Activated T-cell treated with anti-CD3 and anti-CD28 coated beads, Interleukin-2, amount 50 U/mL, for 4 hours (primary cell): ENCODE measurements around the gene ST6GAL1. TPM values are rescaled to one million over a fixed set of nuclear protein-coding genes. Genes with fewer than 3 reads are reported as not detected.

Experiments
- ATAC-seq, 2 donors: fragments of 200-7000 bp; cut with Tn5 transposase; one replicate each; pipeline ENCODE4 v1.10.0; 2021
- DNase-seq: peaks from one replicate; pipeline ENCODE4 v3.0.0-alpha.2; 2020
- H3K27me3 Mint-ChIP-seq: one replicate; pipeline ENCODE4 v1.8.0; 2021; ENCODE audit warnings: low read depth, mixed read lengths
- H3K36me3 Mint-ChIP-seq: one replicate; pipeline ENCODE4 v1.8.0; 2022; ENCODE audit warnings: mixed read lengths; ENCODE audit not compliant: insufficient read depth
- H3K4me1 Mint-ChIP-seq: one replicate; pipeline ENCODE4 v1.8.0; 2021; ENCODE audit warnings: low read depth, mixed read lengths
- H3K4me3 Mint-ChIP-seq: one replicate; pipeline ENCODE4 v1.8.0; 2021; ENCODE audit warnings: mild to moderate bottlenecking, moderate library complexity, mixed read lengths
- H3K9me3 Mint-ChIP-seq: one replicate; pipeline ENCODE4 v1.8.0; 2021; ENCODE audit warnings: mixed read lengths
- total RNA-seq, 3 donors: library from RNA; stranded (reverse); gene quantifications; one replicate each; pipeline ENCODE4 v1.2.1, GENCODE V29; 2021

The ST6GAL1 gene
- total RNA-seq, 3 donors from 2014 or later: 105 to 116 (median 112) TPM

- no peak for ATAC-seq
- Mint-ChIP-seq H3K27me3 (no peaks in the 10 kb centered on the region), H3K9me3 (peaks cover 27% of the 10 kb centered on the region), H3K4me1 (peaks cover 16% of the 10 kb centered on the region), H3K36me3 (peaks cover 4% of the 10 kb centered on the region), H3K4me3 (no peak overlapping the region)
- no peak for DNase-seq
Observed at GRCh38 chr3:187093320-187093719, 163.0 kb downstream of the ST6GAL1 start.

- H3K36me3 Mint-ChIP-seq: no peaks in the 10 kb centered on the region
- no peak overlapping the region for H3K4me3 Mint-ChIP-seq
- peaks cover 13% of the 10 kb centered on the region for H3K9me3 Mint-ChIP-seq
- peaks cover 41% of the 10 kb centered on the region for H3K4me1 Mint-ChIP-seq
- no peak for ATAC-seq
- DNase-seq: no peak
- H3K27me3 Mint-ChIP-seq: no peaks in the 10 kb centered on the region
Observed at GRCh38 chr3:187098923-187099512, 168.7 kb downstream of the ST6GAL1 start.

- Mint-ChIP-seq H3K9me3 (peaks cover 6% of the 10 kb centered on the region), H3K27me3 (no peaks in the 10 kb centered on the region), H3K4me3 (peak overlapping the region; percentile 59), H3K36me3 (no peaks in the 10 kb centered on the region), H3K4me1 (peaks cover 39% of the 10 kb centered on the region)
- DNase-seq (peak; percentile 55), ATAC-seq (peak; percentile 62 to 69)
Observed at GRCh38 chr3:187101184-187102072, 171.1 kb downstream of the ST6GAL1 start.

GRCh38 chr3:187102073-187102634, 171.8 kb downstream of the ST6GAL1 start:
- Mint-ChIP-seq H3K4me1 (peaks cover 32% of the 10 kb centered on the region), H3K4me3 (peak overlapping the region; percentile 59), H3K27me3 (no peaks in the 10 kb centered on the region), H3K9me3 (peaks cover 4% of the 10 kb centered on the region), H3K36me3 (no peaks in the 10 kb centered on the region)
- ATAC-seq (no peak), DNase-seq (no peak)

GRCh38 chr3:187103251-187103650, 172.9 kb downstream of the ST6GAL1 start:
- no peaks in the 10 kb centered on the region for H3K27me3 Mint-ChIP-seq
- H3K4me3 Mint-ChIP-seq: no peak overlapping the region

GRCh38 chr3:187104342-187104741, 174.0 kb downstream of the ST6GAL1 start:
- DNase-seq (no peak), ATAC-seq (no peak)
- no peaks in the 10 kb centered on the region for H3K27me3 Mint-ChIP-seq
- H3K36me3 Mint-ChIP-seq: no peaks in the 10 kb centered on the region
- no peak overlapping the region for H3K4me3 Mint-ChIP-seq
- H3K4me1 Mint-ChIP-seq: peaks cover 18% of the 10 kb centered on the region
- H3K9me3 Mint-ChIP-seq: no peaks in the 10 kb centered on the region

More at GRCh38 chr3:187103251-187103650, 172.9 kb downstream of the ST6GAL1 start:
- DNase-seq (no peak), ATAC-seq (no peak)
- Mint-ChIP-seq H3K4me1 (peaks cover 27% of the 10 kb centered on the region), H3K9me3 (no peaks in the 10 kb centered on the region), H3K36me3 (no peaks in the 10 kb centered on the region)

GRCh38 chr3:187104933-187105332, 174.6 kb downstream of the ST6GAL1 start:
- no peaks in the 10 kb centered on the region for H3K36me3 Mint-ChIP-seq
- no peak for DNase-seq
- H3K4me3 Mint-ChIP-seq: no peak overlapping the region
- H3K27me3 Mint-ChIP-seq: no peaks in the 10 kb centered on the region
- peaks cover 18% of the 10 kb centered on the region for H3K4me1 Mint-ChIP-seq
- no peak for ATAC-seq
- H3K9me3 Mint-ChIP-seq: no peaks in the 10 kb centered on the region

GRCh38 chr3:187105700-187106099, 175.4 kb downstream of the ST6GAL1 start:
- Mint-ChIP-seq H3K4me1 (peaks cover 18% of the 10 kb centered on the region), H3K4me3 (no peak overlapping the region), H3K27me3 (no peaks in the 10 kb centered on the region), H3K36me3 (no peaks in the 10 kb centered on the region), H3K9me3 (no peaks in the 10 kb centered on the region)
- ATAC-seq: no peak
- no peak for DNase-seq

GRCh38 chr3:187107989-187108388, 177.7 kb downstream of the ST6GAL1 start:
- no peak overlapping the region for H3K4me3 Mint-ChIP-seq
- H3K4me1 Mint-ChIP-seq: peaks cover 4% of the 10 kb centered on the region
- no peaks in the 10 kb centered on the region for H3K36me3 Mint-ChIP-seq
- no peaks in the 10 kb centered on the region for H3K27me3 Mint-ChIP-seq
- DNase-seq (no peak), ATAC-seq (no peak)
- H3K9me3 Mint-ChIP-seq: no peaks in the 10 kb centered on the region

- DNase-seq: no peak
- H3K4me3 Mint-ChIP-seq: no peak overlapping the region
- ATAC-seq: no peak
- H3K9me3 Mint-ChIP-seq: no peaks in the 10 kb centered on the region
- no peaks in the 10 kb centered on the region for H3K27me3 Mint-ChIP-seq
- H3K36me3 Mint-ChIP-seq: no peaks in the 10 kb centered on the region
- peaks cover 5% of the 10 kb centered on the region for H3K4me1 Mint-ChIP-seq
Observed at GRCh38 chr3:187110156-187110555, 179.8 kb downstream of the ST6GAL1 start.

GRCh38 chr3:187112934-187113793, 182.8 kb downstream of the ST6GAL1 start:
- Mint-ChIP-seq H3K4me1 (peaks cover 5% of the 10 kb centered on the region), H3K36me3 (no peaks in the 10 kb centered on the region), H3K9me3 (no peaks in the 10 kb centered on the region), H3K27me3 (no peaks in the 10 kb centered on the region), H3K4me3 (no peak overlapping the region)
- DNase-seq (no peak), ATAC-seq (peak; percentile 38 to 48)

GRCh38 chr3:187114511-187114910, 184.2 kb downstream of the ST6GAL1 start:
- no peaks in the 10 kb centered on the region for H3K9me3 Mint-ChIP-seq

GRCh38 chr3:187120326-187120725, 190.0 kb downstream of the ST6GAL1 start:
- no peaks in the 10 kb centered on the region for H3K4me1 Mint-ChIP-seq
- no peak overlapping the region for H3K4me3 Mint-ChIP-seq
- H3K27me3 Mint-ChIP-seq: no peaks in the 10 kb centered on the region
- no peak for DNase-seq
- no peak for ATAC-seq
- no peaks in the 10 kb centered on the region for H3K9me3 Mint-ChIP-seq
- peaks cover 4% of the 10 kb centered on the region for H3K36me3 Mint-ChIP-seq

More at GRCh38 chr3:187114511-187114910, 184.2 kb downstream of the ST6GAL1 start:
- Mint-ChIP-seq H3K27me3 (no peaks in the 10 kb centered on the region), H3K4me1 (peaks cover 5% of the 10 kb centered on the region), H3K4me3 (no peak overlapping the region), H3K36me3 (no peaks in the 10 kb centered on the region)
- DNase-seq (no peak), ATAC-seq (no peak)

GRCh38 chr3:187122261-187122660, 191.9 kb downstream of the ST6GAL1 start:
- Mint-ChIP-seq H3K9me3 (peaks cover 4% of the 10 kb centered on the region), H3K27me3 (no peaks in the 10 kb centered on the region), H3K36me3 (peaks cover 6% of the 10 kb centered on the region), H3K4me1 (peaks cover 2% of the 10 kb centered on the region), H3K4me3 (no peak overlapping the region)
- ATAC-seq: no peak
- DNase-seq: no peak
